KMS-11 (cell line): ENCODE measurements around the gene TSPAN18.

ENCODE experiments used
- H2AFZ ChIP-seq: fragments of 200-600 bp; sonication (generic); 2 replicates; pipeline ENCODE4 v1.6.1; 2016; ENCODE audit warnings: antibody characterized with exemption, mixed run types, low read depth
- H3K27ac ChIP-seq: fragments of 200-600 bp; sonication (generic); 2 replicates; pipeline ENCODE4 v1.6.1; 2016; ENCODE audit warnings: mild to moderate bottlenecking, mixed run types
- H3K27me3 ChIP-seq: fragments of 200-600 bp; sonication (generic); 2 replicates; pipeline ENCODE4 v1.6.1; 2017; ENCODE audit warnings: mild to moderate bottlenecking, low read depth, mixed run types, moderate library complexity; ENCODE audit not compliant: insufficient read depth
- H3K36me3 ChIP-seq: fragments of 200-600 bp; sonication (generic); 2 replicates; pipeline ENCODE4 v1.6.1; 2017; ENCODE audit warnings: mild to moderate bottlenecking, mixed run types; ENCODE audit not compliant: insufficient read depth
- H3K4me1 ChIP-seq: fragments of 200-600 bp; sonication (generic); 2 replicates; pipeline ENCODE4 v1.6.1; 2016; ENCODE audit warnings: mild to moderate bottlenecking, low read depth, mixed run types; ENCODE audit not compliant: poor library complexity, severe bottlenecking
- H3K4me2 ChIP-seq: fragments of 200-600 bp; sonication (generic); 2 replicates; pipeline ENCODE4 v1.7.0; 2016; ENCODE audit warnings: mild to moderate bottlenecking, mixed run types
- H3K4me3 ChIP-seq: fragments of 200-600 bp; sonication (generic); IDR thresholded peaks from 2 replicates; pipeline ENCODE4 v1.6.1; 2017; ENCODE audit warnings: low read depth, low read length, mixed read lengths; ENCODE audit not compliant: insufficient read depth
- H3K79me2 ChIP-seq: fragments of 200-600 bp; sonication (generic); 2 replicates; pipeline ENCODE4 v1.6.1; 2016; ENCODE audit warnings: low read depth, mixed run types; ENCODE audit not compliant: insufficient read depth
- H3K9ac ChIP-seq: fragments of 200-600 bp; sonication (generic); 2 replicates; pipeline ENCODE4 v1.6.1; 2016; ENCODE audit warnings: mild to moderate bottlenecking, mixed run types
- H4K20me1 ChIP-seq: fragments of 200-600 bp; sonication (generic); 2 replicates; pipeline ENCODE4 v1.6.1; 2016; ENCODE audit warnings: mild to moderate bottlenecking, mixed run types; ENCODE audit not compliant: insufficient read depth
- TF ChIP-seq, protein P1 (sequence below): fragments of 200-600 bp; sonication (generic); conservative IDR thresholded peaks from 2 replicates; pipeline ENCODE4 v1.6.1; 2017; ENCODE audit warnings: low read depth, mild to moderate bottlenecking, antibody characterized with exemption, low read length, moderate library complexity, mixed read lengths

The TSPAN18 gene

DNA sequence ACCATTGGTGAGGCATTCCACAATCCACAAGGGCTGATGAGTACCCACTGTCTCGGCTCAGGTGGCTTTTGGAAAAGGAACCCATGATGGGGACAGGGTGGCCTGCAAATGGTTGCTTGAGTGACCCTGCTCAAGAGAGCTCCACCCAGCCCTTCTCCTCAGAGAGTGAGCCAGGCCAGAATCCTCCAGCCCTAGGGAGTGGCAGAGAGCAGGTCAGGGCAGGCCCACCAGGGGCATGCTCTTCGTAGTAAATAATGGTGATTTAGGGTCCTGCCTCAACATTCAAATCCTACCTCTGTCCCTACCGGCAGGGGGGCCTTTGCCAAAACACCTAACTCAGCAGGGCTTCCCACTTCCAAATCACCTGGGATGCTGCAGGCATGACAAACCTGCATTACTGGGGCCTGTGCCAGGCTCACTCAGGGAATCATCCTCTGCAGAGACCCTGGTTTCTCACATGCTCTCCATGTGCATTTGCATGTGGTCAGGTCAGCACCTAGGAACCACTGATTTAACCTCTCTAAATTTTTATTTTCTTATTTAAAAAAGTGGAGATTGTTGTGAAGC lies 241.3 kb downstream of the TSPAN18 start:
- no peak overlapping the region for H3K4me2 ChIP-seq
- H3K79me2 ChIP-seq, result no peaks in the 10 kb centered on the region
- H3K4me1 ChIP-seq, result no peaks in the 10 kb centered on the region
- no peaks in the 10 kb centered on the region for H4K20me1 ChIP-seq
- H3K27ac ChIP-seq, result no peak overlapping the region
- no peak overlapping the region for H3K9ac ChIP-seq
- H3K27me3 ChIP-seq, result no peaks in the 10 kb centered on the region
- TF ChIP-seq, protein P1, sequence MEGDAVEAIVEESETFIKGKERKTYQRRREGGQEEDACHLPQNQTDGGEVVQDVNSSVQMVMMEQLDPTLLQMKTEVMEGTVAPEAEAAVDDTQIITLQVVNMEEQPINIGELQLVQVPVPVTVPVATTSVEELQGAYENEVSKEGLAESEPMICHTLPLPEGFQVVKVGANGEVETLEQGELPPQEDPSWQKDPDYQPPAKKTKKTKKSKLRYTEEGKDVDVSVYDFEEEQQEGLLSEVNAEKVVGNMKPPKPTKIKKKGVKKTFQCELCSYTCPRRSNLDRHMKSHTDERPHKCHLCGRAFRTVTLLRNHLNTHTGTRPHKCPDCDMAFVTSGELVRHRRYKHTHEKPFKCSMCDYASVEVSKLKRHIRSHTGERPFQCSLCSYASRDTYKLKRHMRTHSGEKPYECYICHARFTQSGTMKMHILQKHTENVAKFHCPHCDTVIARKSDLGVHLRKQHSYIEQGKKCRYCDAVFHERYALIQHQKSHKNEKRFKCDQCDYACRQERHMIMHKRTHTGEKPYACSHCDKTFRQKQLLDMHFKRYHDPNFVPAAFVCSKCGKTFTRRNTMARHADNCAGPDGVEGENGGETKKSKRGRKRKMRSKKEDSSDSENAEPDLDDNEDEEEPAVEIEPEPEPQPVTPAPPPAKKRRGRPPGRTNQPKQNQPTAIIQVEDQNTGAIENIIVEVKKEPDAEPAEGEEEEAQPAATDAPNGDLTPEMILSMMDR, result no peak
- no peak overlapping the region for H2AFZ ChIP-seq
- H3K36me3 ChIP-seq, result no peaks in the 10 kb centered on the region
- no peak overlapping the region for H3K4me3 ChIP-seq

DNA sequence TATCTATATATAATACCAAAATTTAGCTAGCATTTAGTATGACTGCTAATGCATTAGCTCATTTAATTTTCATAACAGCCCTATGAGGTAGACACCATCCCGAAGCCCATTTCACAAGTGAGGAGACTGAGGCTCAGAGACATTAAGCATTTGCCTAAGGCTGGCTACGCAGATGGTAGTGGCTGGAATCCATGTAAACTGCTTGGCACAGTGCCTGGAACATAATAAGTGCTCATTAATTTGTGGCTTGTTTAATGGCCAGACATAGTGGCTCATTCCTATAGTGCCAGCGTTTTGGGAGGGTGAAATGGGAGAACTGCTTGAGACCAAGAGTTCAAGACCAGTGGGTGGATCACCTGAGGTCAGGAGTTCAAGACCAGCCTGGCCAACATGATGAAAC lies 241.7 kb downstream of the TSPAN18 start:
- no peak overlapping the region for H3K27ac ChIP-seq
- TF ChIP-seq, protein P1, result no peak
- H3K4me3 ChIP-seq, result no peak overlapping the region
- H3K4me1 ChIP-seq, result no peaks in the 10 kb centered on the region
- no peaks in the 10 kb centered on the region for H3K27me3 ChIP-seq
- no peaks in the 10 kb centered on the region for H3K79me2 ChIP-seq
- H4K20me1 ChIP-seq, result no peaks in the 10 kb centered on the region
- H2AFZ ChIP-seq, result no peak overlapping the region
- H3K36me3 ChIP-seq, result no peaks in the 10 kb centered on the region
- H3K9ac ChIP-seq, result no peak overlapping the region
- no peak overlapping the region for H3K4me2 ChIP-seq

DNA sequence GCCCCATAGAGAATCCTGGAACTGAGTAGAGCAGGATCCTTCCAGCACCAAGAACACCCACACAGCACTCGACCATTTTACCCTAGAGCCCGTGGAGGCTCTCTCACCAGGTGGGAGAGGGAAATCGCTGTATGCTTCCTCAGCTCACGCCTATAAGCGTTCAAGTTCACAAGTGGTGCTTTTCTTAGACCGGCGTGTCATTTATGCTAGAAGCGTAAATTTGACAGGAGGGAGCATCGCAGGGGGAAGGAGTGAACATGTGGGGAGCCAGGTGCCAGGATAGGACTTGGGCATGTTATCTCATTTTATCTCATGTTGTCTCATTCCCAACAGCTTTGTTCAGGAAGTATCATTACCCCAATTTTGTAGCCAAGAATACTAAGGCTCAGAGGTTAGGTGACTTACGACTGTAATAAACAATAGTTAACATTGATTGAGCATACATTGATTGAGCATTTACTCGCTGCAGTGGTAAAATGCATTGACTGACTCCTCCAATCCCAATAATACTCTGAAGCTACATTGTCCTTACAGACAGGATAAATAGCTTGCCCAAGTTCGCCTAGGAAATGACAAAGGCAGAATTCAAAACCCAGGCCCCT lies 243.0 kb downstream of the TSPAN18 start:
- Histone ChIP-seq H3K4me2 (no peak overlapping the region), H3K4me1 (no peaks in the 10 kb centered on the region), H4K20me1 (no peaks in the 10 kb centered on the region), H2AFZ (no peak overlapping the region), H3K79me2 (no peaks in the 10 kb centered on the region), H3K36me3 (no peaks in the 10 kb centered on the region), H3K4me3 (no peak overlapping the region), H3K9ac (no peak overlapping the region), H3K27ac (no peak overlapping the region), H3K27me3 (no peaks in the 10 kb centered on the region)
- TF ChIP-seq, protein P1, result no peak

DNA sequence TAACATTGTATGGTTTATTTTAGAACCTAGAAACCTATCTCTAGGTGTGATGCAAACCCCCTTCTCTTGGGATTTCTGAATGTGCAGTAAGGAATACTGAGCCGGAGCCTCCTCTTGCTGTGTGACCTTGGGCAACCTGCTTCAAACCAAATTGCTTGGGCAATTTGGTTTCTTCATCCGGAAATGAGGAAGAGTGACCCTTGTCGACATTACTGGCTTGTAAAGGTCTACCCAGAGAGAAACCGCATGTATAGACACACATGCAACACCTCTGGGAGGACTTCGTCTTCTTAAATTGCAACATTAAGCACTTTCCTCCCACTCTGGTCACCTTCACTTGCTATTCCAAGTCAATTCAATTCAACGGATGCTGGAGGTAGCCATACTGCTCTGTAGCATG lies 243.5 kb downstream of the TSPAN18 start:
- H4K20me1 ChIP-seq, result no peaks in the 10 kb centered on the region
- H3K27me3 ChIP-seq, result no peaks in the 10 kb centered on the region
- H3K4me2 ChIP-seq, result no peak overlapping the region
- H3K4me3 ChIP-seq, result no peak overlapping the region
- no peak overlapping the region for H3K9ac ChIP-seq
- TF ChIP-seq, protein P1, result no peak
- no peak overlapping the region for H3K27ac ChIP-seq
- H3K36me3 ChIP-seq, result no peaks in the 10 kb centered on the region
- H3K79me2 ChIP-seq, result no peaks in the 10 kb centered on the region
- H2AFZ ChIP-seq, result no peak overlapping the region
- H3K4me1 ChIP-seq, result no peaks in the 10 kb centered on the region
